ENCODE results near the gene MARS1. TPM values are rescaled to one million over a fixed set of nuclear protein-coding genes. Genes with fewer than 3 reads are reported as not detected.

The MARS1 gene
- total RNA-seq, 1 donor from 2014 or later: 71.1 TPM

DNA sequence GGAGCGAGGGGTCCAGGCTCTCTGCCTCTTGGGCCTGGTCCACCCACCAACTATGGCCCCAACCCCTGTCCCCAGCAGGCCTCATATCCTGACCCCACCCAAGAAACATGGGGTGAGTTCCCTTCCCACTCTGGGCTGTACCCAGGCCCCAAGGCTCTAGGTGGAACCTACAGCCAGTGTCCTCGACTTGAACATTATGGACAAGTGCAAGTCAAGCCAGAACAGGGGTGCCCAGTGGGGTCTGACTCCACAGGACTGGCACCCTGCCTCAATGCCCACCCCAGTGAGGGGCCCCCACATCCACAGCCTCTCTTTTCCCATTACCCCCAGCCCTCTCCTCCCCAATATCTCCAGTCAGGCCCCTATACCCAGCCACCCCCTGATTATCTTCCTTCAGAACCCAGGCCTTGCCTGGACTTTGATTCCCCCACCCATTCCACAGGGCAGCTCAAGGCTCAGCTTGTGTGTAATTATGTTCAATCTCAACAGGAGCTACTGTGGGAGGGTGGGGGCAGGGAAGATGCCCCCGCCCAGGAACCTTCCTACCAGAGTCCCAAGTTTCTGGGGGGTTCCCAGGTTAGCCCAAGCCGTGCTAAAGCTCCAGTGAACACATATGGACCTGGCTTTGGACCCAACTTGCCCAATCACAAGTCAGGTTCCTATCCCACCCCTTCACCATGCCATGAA, 16.8 kb upstream of the MARS1 start:
- DNase-seq (ENCODE audit: low spot score): no peak
- no peak for ATAC-seq

DNA sequence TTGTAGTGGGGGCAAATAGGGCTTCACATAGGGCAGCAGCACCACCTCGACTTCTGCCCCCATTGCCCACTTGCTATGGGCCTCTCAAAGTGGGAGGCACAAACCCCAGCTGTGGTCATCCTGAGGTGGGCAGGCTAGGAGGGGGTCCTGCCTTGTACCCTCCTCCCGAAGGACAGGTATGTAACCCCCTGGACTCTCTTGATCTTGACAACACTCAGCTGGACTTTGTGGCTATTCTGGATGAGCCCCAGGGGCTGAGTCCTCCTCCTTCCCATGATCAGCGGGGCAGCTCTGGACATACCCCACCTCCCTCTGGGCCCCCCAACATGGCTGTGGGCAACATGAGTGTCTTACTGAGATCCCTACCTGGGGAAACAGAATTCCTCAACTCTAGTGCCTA, 16.2 kb upstream of the MARS1 start:
- ATAC-seq (no peak), DNase-seq (ENCODE audit: low spot score) (no peak)

- DNase-seq (ENCODE audit: low spot score) (no peak), ATAC-seq (no peak)
These were observed 15.5 kb upstream of the MARS1 start for GRCh38 chr12:57472391-57472790.

DNA sequence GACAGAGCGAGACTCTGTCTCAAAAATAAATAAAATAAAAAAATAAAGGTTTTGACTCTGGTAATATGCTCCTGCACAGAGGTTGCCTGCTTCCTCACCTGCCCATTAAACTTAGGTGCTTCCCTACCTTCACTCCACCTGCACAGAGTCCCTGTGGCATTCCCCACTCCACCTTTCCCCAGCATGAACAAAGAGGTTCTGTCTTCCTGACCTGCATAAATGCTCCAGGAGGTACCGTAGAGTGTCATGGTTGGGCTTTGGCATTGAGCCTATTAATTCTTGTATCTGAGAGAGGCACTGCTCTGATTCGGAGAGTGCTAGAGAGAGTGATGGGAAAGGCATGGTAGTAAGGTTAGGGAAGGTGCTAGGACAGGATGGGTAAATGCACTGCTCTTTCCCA, 14.5 kb upstream of the MARS1 start:
- no peak for ATAC-seq
- no peak for DNase-seq (ENCODE audit: low spot score)

- ATAC-seq: no peak
- no peak for DNase-seq (ENCODE audit: low spot score)
These were observed 14.0 kb upstream of the MARS1 start for GRCh38 chr12:57473886-57474285.

- ATAC-seq (no peak), DNase-seq (ENCODE audit: low spot score) (no peak)
These were observed 13.4 kb upstream of the MARS1 start for GRCh38 chr12:57474430-57474829.

DNA sequence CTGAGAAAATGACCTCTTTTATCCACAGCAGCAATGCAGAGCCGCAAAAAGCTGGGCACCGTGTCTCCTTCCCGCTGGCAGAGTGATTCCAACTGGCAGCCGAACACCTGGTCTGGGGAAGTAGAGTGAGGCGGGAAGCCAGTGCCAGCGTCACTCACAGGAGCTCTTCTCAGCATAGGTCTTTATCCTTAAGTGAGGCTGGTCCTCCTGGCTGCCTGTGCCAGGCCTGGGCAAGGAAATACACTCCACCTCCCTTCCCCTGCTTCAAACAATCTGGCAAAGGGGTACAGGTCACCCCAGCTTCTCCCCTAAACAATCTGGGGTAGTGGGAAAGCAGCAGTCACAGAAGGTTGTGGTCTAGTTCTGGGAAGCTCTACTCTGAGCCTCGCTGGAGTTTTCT, 13.0 kb upstream of the MARS1 start:
- ATAC-seq (no peak), DNase-seq (ENCODE audit: low spot score) (no peak)

DNA sequence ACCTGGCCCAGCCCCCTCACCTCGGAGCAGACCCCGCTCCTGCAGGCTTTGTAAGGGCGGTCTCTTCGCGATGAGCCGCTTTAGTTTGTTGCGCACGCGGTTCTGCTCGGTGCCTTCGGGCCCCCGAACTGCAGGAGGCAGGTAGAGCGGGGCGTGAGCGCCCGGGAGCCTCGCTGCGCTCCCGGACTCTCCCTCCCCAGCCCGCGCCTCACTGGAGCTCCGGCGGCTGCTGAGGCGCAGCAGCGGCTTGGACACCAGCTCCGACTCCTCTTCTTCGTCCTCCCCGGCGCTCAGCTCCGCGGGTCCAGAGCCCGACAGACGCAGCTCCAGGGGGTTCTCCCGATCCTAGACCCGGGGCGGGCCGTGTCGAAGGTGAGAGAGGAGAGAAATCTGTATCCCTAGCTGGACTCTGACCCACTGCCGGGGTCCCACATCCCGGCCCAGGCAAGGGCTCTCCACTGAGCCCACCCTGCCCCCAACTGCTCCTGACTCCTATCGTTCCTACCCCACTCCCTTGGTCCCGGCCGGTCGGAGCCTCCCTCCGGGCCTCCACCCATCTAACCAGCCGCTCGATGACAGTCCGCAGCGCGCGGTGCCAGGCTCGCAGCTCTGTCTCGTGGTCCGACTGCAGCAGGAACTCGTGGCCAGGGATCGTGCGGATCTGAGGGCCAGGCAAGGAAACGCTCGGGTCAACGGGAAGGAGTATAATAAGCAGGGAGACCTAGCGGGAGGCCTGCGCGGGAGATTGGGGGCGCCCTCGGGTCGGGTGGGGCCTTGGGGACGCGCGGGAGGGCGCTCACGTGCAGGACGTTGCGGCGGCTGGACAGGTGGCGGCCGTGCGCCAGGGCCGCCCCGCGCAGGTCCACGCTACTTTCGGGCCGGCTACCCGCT, 12.4 kb upstream of the MARS1 start:
- no peak for DNase-seq (ENCODE audit: low spot score)
- ATAC-seq: peak; percentile 65

DNA sequence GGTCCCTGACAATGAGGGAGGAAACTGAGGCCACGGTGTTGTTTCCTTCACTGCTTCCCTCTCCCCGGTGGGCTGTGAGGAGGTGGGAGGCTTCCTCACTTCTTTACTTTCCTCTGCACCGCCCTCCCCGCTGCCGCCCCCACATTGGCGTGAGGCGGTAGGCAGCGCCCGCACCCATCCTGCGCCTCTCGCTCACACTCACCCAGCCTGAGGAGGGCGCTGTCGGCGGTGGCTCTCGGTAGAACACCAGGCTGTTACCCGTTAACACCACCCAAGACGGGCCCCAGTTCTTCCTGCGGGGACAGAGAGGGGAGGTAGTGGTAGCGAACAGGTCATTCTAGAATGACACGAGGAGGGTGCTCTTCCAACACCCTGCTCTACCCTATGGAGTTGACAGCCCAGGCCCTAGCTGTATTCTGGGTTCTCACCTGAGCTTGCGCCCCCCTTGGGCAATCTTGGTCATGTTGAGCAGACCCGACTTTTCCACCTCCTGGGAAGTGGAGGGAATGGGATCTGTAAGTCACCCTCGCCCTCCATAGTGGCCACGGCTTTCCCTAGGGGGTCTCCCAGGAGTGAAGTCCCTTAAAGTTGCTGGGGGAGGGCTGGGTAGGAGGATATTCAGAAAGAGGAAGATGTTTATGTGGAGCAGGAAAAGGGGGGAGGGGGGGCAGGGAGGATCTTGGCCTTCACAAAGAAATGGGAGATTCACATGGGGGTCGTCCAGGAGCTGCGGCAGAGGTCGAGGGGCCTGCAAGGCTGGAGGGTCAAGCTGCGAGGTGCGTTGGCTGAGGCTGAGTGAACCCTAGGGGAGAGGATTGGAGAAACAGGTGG, 11.5 kb upstream of the MARS1 start:
- peak; percentile 2 for ATAC-seq
- DNase-seq (ENCODE audit: low spot score): no peak

DNA sequence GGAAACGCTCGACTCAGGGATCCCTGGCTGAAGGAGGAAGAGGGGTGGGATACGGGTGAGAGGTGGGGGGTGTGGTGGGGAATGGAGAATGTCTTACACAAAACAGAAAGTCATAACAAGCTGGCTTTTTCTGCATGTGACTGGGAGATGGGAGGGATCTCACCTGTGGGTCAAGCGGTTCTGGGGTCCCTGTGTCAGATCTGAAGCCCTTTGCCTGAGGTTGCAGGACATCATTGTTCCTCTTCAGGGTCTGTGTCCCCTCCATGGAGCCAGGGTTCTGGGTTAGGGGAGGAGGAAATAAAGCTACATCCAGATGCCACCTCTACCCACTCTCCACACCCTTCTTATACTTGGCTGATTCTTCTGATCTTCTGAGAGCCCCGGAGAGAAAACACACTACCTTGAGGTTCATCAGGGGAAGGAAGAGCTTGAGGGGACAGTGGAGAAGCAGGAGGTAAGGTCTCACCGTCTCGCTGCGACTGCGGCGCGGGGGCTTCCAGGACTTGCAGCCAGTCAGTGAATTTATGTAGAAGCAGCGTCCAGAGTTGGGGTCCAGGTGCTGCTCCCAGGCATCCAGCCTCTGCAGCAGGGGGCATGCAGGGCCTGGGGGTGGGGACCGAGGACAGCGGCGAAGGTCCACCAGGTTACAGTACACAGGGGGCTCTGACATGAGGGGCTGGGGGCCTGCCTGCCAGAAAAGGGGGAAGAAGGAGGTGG, 10.7 kb upstream of the MARS1 start:
- ATAC-seq: no peak
- DNase-seq (ENCODE audit: low spot score): no peak

GRCh38 chr12:57477710-57478681, 9.9 kb upstream of the MARS1 start:
- DNase-seq (ENCODE audit: low spot score): no peak
- ATAC-seq: peak; percentile 17

DNA sequence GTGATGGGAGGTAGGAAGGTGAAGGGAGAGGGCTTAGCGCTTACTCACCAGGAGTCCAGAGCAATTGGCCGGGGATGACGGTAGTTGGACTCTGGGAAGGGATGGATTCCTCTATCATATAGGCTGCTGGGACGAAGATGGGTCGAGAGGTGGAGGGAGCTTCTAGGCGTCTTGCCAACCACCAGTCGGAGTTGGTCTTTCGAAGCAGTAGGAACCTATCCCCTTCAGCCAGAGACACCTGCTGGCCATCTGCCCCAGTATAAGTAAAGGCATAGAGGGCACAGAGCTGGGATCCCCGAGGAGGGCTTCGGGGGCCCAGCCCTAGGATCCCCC, 8.9 kb upstream of the MARS1 start:
- ATAC-seq (no peak), DNase-seq (ENCODE audit: low spot score) (no peak)

- DNase-seq (ENCODE audit: low spot score) (no peak), ATAC-seq (no peak)
These were observed 8.3 kb upstream of the MARS1 start, which contains the start of gene ARHGAP9 for GRCh38 chr12:57479376-57480115. TSS of gene ARHGAP9 (minus strand) at chr12:57479866. CDS start at chr12:57479406, 460 bp downstream.

DNA sequence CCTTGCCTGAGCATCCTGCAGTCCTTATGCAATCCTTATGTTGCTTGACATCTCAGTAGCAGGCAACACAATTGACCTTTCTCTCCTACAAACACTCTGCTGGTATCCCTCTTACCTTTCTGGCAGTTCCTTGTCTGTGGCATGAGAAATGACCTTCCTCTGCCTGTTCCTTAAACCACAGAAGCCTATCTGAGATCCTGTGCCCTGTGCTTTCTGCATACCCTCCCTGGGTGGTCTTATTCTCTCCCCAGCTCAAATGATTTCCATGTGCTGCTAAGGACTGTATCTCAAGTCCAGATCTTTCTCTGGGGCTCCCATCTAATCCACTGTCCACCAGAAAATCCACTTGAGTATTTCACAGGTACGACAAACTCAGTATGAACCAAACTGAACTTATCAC, 6.2 kb upstream of the MARS1 start:
- DNase-seq (ENCODE audit: low spot score) (no peak), ATAC-seq (no peak)

DNA sequence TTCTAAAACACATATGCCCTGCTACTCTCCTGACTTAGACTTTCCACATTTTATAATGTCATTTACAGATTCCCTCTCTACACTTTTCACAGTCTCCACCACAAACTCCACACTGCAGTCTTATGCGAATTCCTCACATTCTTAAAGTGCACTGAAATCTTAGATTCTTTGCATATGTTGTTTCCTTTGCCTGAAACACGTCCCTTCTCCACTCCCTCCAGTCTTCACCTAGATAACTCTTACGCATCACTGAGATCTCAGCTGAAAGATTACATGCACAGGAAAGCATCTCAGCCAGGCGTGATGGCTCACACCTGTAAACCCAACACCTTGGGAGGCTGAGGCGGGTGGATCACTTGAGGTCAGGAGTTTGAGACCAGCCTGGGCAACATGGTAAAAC, 4.4 kb upstream of the MARS1 start:
- DNase-seq (ENCODE audit: low spot score): no peak
- ATAC-seq: no peak

- DNase-seq (ENCODE audit: low spot score): no peak
These were observed 2.2 kb upstream of the MARS1 start for GRCh38 chr12:57485695-57486094.

GRCh38 chr12:57487055-57487596, 742 bp upstream of the MARS1 start:
- no peak for ATAC-seq
- DNase-seq (ENCODE audit: low spot score): no peak

More at GRCh38 chr12:57485695-57486094, 2.2 kb upstream of the MARS1 start:
- ATAC-seq: no peak

DNA sequence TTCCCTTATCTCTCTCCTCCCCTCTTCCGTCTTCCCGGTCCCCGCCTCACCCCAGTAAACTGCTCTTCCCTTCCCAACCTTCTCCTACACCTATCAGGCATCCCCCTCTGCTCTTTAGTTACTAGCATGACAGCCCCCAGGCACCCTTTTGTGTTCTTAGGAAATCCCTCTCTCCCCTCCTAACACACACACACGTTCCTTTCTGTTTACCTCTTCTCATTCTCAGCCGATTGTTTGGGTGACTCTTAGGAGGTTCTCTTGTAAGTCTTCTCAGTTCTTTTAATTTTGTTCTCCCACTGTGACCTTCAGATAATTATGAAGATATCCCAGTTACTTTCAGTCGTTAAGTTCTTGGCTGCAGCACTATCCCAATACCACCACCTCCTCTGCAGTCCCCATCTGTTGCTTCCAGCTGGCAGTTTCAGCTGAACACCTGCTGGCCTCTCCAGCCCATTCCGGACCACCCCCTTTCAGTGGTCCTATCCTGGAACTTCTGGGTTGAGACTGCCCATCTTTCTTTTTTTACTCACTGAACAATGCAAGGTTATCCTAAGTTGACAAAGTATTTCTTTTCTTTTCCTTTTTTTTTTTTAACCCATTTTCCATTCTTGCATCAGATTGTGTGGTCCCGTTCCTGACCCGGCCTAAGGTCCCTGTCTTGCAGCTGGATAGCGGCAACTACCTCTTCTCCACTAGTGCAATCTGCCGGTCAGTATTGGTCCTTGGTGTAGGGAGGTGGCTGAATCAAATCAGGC, 711 bp downstream of the MARS1 start:
- ATAC-seq: no peak
- DNase-seq (ENCODE audit: low spot score): no peak
